Natural killer cell (primary cell): ENCODE measurements around the gene KRTAP10-8. TPM values are rescaled to one million over a fixed set of nuclear protein-coding genes. Genes with fewer than 3 reads are reported as not detected.

ENCODE experiments used
- ATAC-seq, 3 donors: fragments of 150-1000 bp in 2 of 3; fragments of 200-7000 bp in 1 of 3; cut with Tn5 transposase; 1 replicate in 1 of 3; 2 replicates in 2 of 3; pipeline ENCODE4 v1.10.0; 2021; ENCODE audit warnings: mild to moderate bottlenecking in 2 of 3, moderate library complexity in 2 of 3
- DNase-seq, 2 donors: peaks; one replicate each; pipeline versions ENCODE4 v3.0.0 to v3.0.0-alpha.2; 2013 to 2021; ENCODE audit warnings: mixed read lengths in 1 of 2
- H3K27ac ChIP-seq: one replicate; pipeline ENCODE4 v1.5.1; 2013; ENCODE audit warnings: mild to moderate bottlenecking, low read length
- H3K27me3 ChIP-seq: one replicate; pipeline ENCODE4 v1.6.1; 2013; ENCODE audit warnings: low read length; ENCODE audit not compliant: control insufficient read depth, insufficient read depth
- H3K36me3 ChIP-seq: one replicate; pipeline ENCODE4 v1.6.1; 2013; ENCODE audit warnings: low read length; ENCODE audit not compliant: control insufficient read depth, insufficient read depth
- H3K4me1 ChIP-seq: one replicate; pipeline ENCODE4 v1.6.1; 2013; ENCODE audit warnings: low read length; ENCODE audit not compliant: control insufficient read depth, insufficient read depth
- H3K4me3 ChIP-seq: one replicate; pipeline ENCODE4 v1.5.1; 2013; ENCODE audit warnings: low read length
- H3K9me3 ChIP-seq: one replicate; pipeline ENCODE4 v1.6.1; 2013; ENCODE audit warnings: low read length; ENCODE audit not compliant: control insufficient read depth, insufficient read depth
- H3K27ac Mint-ChIP-seq, 2 donors: one replicate each; pipeline ENCODE4 v1.8.0; 2022; ENCODE audit warnings: mild to moderate bottlenecking in 2 of 2, mixed read lengths in 2 of 2, moderate library complexity in 1 of 2
- H3K27me3 Mint-ChIP-seq, 2 donors: one replicate each; pipeline ENCODE4 v1.8.0; 2022; ENCODE audit warnings: low read depth in 2 of 2, mixed read lengths in 2 of 2
- H3K36me3 Mint-ChIP-seq: one replicate; pipeline ENCODE4 v1.8.0; 2022; ENCODE audit warnings: mixed read lengths
- H3K4me1 Mint-ChIP-seq, 2 donors: one replicate each; pipeline ENCODE4 v1.8.0; 2022; ENCODE audit warnings: mixed read lengths in 2 of 2
- H3K4me3 Mint-ChIP-seq: one replicate; pipeline ENCODE4 v1.8.0; 2022; ENCODE audit warnings: mild to moderate bottlenecking, moderate library complexity, mixed read lengths
- H3K9me3 Mint-ChIP-seq, 2 donors: one replicate each; pipeline ENCODE4 v1.8.0; 2022; ENCODE audit warnings: mixed read lengths in 2 of 2
- WGBS: methylation state at CpG from one replicate; pipeline ENCODE4 v1.1.7; 2013; ENCODE audit warnings: missing lambda C conversion rate; ENCODE audit not compliant: insufficient coverage; 5-methylcytosine and 5-hydroxymethylcytosine counted together
- intact Hi-C: fragments of 100-400 bp; cut with micrococcal nuclease; formaldehyde crosslinking; loops from one replicate; pipeline ENCODE4 v1.14.2; 2022
- total RNA-seq, 4 donors: library from RNA; stranded (reverse); fragments of 120-200 nt in 1 of 4; gene quantifications; one replicate each; pipeline versions ENCODE4 v1.2.3 to v1.2.4, GENCODE V29; 2013 to 2022
- TF ChIP-seq, protein P1 (sequence below): fragments of 200-600 bp; IDR thresholded peaks from one replicate; pipeline ENCODE4 v1.8.0; 2022; ENCODE audit warnings: antibody characterized with exemption

The KRTAP10-8 gene
- total RNA-seq, 3 donors from 2014 or later (not counting 1 experiment from before 2014, with no cell fraction given) = not detected

DNA sequence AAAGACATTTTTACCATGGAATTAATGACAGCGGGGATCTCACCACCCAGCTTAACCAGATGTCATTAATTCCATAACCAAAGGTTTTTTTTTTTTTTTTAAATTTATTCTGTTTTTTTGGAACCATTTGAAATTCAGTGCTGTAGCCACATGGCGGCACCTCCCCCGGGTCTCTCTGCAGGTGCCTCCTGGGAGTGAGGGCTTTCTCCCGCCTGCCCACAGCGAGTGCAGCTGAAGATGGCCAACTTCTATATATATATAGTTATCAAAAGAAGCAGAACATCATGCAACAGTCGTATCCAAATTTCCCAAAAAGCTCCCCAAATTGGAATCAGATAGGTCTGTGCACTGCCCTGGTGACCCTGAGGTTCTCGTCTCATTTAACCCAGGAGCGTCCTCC is 3.6 kb downstream of the KRTAP10-8 start:
- Histone ChIP-seq H3K27me3 (no peaks in the 10 kb centered on the region), H3K27ac (no peak overlapping the region), H3K36me3 (no peaks in the 10 kb centered on the region), H3K9me3 (peaks cover 19% of the 10 kb centered on the region), H3K4me1 (peaks cover 31% of the 10 kb centered on the region), H3K4me3 (no peak overlapping the region)
- no peak for DNase-seq
- H3K4me1 Mint-ChIP-seq = peaks cover 25 to 44% of the 10 kb centered on the region in 2 donors
- peaks cover 2 to 18% of the 10 kb centered on the region in 2 donors for H3K9me3 Mint-ChIP-seq
- H3K36me3 Mint-ChIP-seq = peaks cover 17% of the 10 kb centered on the region
- no peak overlapping the region for H3K27ac Mint-ChIP-seq
- TF ChIP-seq, protein P1, sequence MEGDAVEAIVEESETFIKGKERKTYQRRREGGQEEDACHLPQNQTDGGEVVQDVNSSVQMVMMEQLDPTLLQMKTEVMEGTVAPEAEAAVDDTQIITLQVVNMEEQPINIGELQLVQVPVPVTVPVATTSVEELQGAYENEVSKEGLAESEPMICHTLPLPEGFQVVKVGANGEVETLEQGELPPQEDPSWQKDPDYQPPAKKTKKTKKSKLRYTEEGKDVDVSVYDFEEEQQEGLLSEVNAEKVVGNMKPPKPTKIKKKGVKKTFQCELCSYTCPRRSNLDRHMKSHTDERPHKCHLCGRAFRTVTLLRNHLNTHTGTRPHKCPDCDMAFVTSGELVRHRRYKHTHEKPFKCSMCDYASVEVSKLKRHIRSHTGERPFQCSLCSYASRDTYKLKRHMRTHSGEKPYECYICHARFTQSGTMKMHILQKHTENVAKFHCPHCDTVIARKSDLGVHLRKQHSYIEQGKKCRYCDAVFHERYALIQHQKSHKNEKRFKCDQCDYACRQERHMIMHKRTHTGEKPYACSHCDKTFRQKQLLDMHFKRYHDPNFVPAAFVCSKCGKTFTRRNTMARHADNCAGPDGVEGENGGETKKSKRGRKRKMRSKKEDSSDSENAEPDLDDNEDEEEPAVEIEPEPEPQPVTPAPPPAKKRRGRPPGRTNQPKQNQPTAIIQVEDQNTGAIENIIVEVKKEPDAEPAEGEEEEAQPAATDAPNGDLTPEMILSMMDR = no peak
- H3K4me3 Mint-ChIP-seq = no peak overlapping the region
- 88% methylated on average over 5 of the region's 8 CpGs for WGBS
- intact Hi-C loops = no loop called here
- no peak for ATAC-seq
- H3K27me3 Mint-ChIP-seq = peaks cover 0 to 2% of the 10 kb centered on the region in 2 donors

DNA sequence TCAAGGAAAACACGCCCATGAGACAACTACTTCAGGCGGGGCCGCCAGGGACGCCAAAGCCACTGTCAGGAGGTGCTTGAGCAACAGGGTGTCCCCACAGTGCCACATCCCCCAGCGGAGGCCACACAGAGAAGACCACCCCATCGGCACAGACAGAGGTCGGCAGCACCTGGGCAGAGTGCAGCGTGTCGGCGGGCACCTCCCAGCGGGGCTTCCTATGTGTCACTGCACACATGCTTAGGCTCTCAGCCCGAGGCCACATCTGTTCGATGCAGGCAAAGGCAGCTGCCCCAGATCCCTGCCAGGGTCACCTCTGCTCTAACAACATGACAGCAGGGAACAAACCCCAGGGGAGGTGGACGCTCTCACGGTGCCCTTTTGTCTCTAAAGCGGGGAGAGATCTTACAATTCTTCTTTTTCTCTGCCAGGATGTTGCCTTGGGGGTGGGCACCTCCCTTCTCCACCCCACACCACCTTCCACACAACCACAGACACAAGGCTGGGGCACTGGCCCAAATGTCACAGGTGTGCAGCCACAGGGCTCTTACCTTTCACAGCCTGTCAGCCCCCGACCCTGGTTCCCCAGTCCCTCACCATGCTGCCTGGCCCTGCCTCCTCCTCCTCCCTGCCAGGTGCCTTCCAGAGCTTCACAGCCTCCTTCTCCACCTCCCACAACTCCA is 4.2 kb downstream of the KRTAP10-8 start:
- Mint-ChIP-seq H3K9me3 (peaks cover 5 to 21% of the 10 kb centered on the region in 2 donors), H3K4me1 (peaks cover 29 to 47% of the 10 kb centered on the region in 2 donors), H3K4me3 (no peak overlapping the region), H3K36me3 (peaks cover 22% of the 10 kb centered on the region), H3K27ac (peak overlapping the region in 1 of 2 donors; percentile 95), H3K27me3 (peaks cover 0 to 2% of the 10 kb centered on the region in 2 donors)
- 89% methylated on average over 17 of the region's 17 CpGs for WGBS
- no peak overlapping the region for H3K4me3 ChIP-seq
- ATAC-seq (no peak), DNase-seq (no peak)
- TF ChIP-seq, protein P1 = no peak
- H3K27ac ChIP-seq = no peak overlapping the region
- H3K4me1 ChIP-seq = peaks cover 31% of the 10 kb centered on the region
- no peaks in the 10 kb centered on the region for H3K27me3 ChIP-seq
- H3K36me3 ChIP-seq = no peaks in the 10 kb centered on the region
- H3K9me3 ChIP-seq = peaks cover 14% of the 10 kb centered on the region
- intact Hi-C loops = no loop called here

DNA sequence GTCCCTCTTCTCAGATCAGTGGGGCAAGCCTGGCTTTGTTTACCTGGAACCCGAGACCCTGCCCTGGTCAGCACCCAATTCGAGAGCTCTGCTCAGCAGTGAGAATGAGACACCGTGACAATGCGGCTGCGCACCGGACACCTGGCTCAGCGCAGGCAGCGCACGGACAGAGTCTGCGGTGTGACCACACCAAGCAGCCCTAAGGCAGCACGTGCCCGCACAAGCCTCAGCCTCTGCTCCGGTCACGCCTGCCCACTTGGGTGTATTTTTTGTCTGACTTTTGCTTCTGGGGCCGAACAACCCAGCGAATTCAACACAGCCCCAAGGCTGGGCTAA is 4.7 kb downstream of the KRTAP10-8 start:
- no peak for ATAC-seq
- peaks cover 22% of the 10 kb centered on the region for H3K36me3 Mint-ChIP-seq

More for the DNA sequence above, 4.7 kb downstream of the KRTAP10-8 start:
- Histone ChIP-seq H3K9me3 (peaks cover 9% of the 10 kb centered on the region), H3K4me3 (no peak overlapping the region), H3K27me3 (no peaks in the 10 kb centered on the region), H3K27ac (no peak overlapping the region), H3K36me3 (no peaks in the 10 kb centered on the region), H3K4me1 (peaks cover 31% of the 10 kb centered on the region)
- 90% methylated on average over 16 of the region's 16 CpGs for WGBS
- intact Hi-C loops = no loop called here
- peak overlapping the region in 1 of 2 donors; percentile 95 for H3K27ac Mint-ChIP-seq
- H3K4me3 Mint-ChIP-seq = no peak overlapping the region
- TF ChIP-seq, protein P1 = no peak
- peaks cover 5 to 18% of the 10 kb centered on the region in 2 donors for H3K9me3 Mint-ChIP-seq
- peaks cover 29 to 47% of the 10 kb centered on the region in 2 donors for H3K4me1 Mint-ChIP-seq
- DNase-seq = no peak
- H3K27me3 Mint-ChIP-seq = peaks cover 0 to 2% of the 10 kb centered on the region in 2 donors
